VCaP (cell line): ENCODE measurements around the gene PTPRJ.

Source experiments
- H3K27ac ChIP-seq: fragments of 450-650 bp; 2 replicates; pipeline ENCODE4 v1.5.1; 2017
- CTCF ChIP-seq: fragments of 450-650 bp; conservative IDR thresholded peaks from 2 replicates; pipeline ENCODE4 v1.5.1; 2017; ENCODE audit warnings: mild to moderate bottlenecking, moderate library complexity

PTPRJ gene

GRCh38 chr11:48066881-48067800, 86.8 kb downstream of the PTPRJ start:
- H3K27ac ChIP-seq, result no peak overlapping the region
- no peak for TF ChIP-seq CTCF

GRCh38 chr11:48073031-48073861, 92.9 kb downstream of the PTPRJ start:
- TF ChIP-seq CTCF, result no peak
- no peak overlapping the region for H3K27ac ChIP-seq

- H3K27ac ChIP-seq, result no peak overlapping the region
- no peak for TF ChIP-seq CTCF
Observed at GRCh38 chr11:48074425-48075181, 94.2 kb downstream of the PTPRJ start.

- no peak for TF ChIP-seq CTCF
- no peak overlapping the region for H3K27ac ChIP-seq
Observed at GRCh38 chr11:48075637-48076036, 95.3 kb downstream of the PTPRJ start.

- no peak for TF ChIP-seq CTCF
- no peak overlapping the region for H3K27ac ChIP-seq
Observed at GRCh38 chr11:48077251-48077650, 96.9 kb downstream of the PTPRJ start.

GRCh38 chr11:48078689-48079088, 98.3 kb downstream of the PTPRJ start:
- H3K27ac ChIP-seq, result no peak overlapping the region
- no peak for TF ChIP-seq CTCF

GRCh38 chr11:48079596-48079995, 99.2 kb downstream of the PTPRJ start:
- H3K27ac ChIP-seq, result no peak overlapping the region
- no peak for TF ChIP-seq CTCF
